Chondrocyte (in vitro differentiated cells): ENCODE results near the gene MLN. TPM values are rescaled to one million over a fixed set of nuclear protein-coding genes. Genes with fewer than 3 reads are reported as not detected.

Source experiments
- DNase-seq: peaks from one replicate; pipeline ENCODE4 v3.0.0; 2021; ENCODE audit warnings: mixed read lengths, low spot score
- H3K27ac Mint-ChIP-seq: one replicate; pipeline ENCODE4 v1.8.0; 2021; ENCODE audit warnings: mild to moderate bottlenecking, moderate library complexity, mixed read lengths; ENCODE audit not compliant: unreplicated experiment
- H3K27me3 Mint-ChIP-seq: 2 replicates; pipeline ENCODE4 v1.8.0; 2021; ENCODE audit warnings: low read depth, mixed read lengths
- H3K36me3 Mint-ChIP-seq: 2 replicates; pipeline ENCODE4 v1.8.0; 2021; ENCODE audit warnings: low read depth, mixed read lengths
- H3K4me1 Mint-ChIP-seq: 2 replicates; pipeline ENCODE4 v1.8.0; 2021; ENCODE audit warnings: low read depth, mild to moderate bottlenecking, mixed read lengths
- H3K4me3 Mint-ChIP-seq: one replicate; pipeline ENCODE4 v1.8.0; 2021; ENCODE audit warnings: mild to moderate bottlenecking, moderate library complexity, mixed read lengths; ENCODE audit not compliant: unreplicated experiment
- H3K9me3 Mint-ChIP-seq: 2 replicates; pipeline ENCODE4 v1.8.0; 2021; ENCODE audit warnings: low read depth, mixed read lengths
- total RNA-seq: library from RNA; stranded (reverse); gene quantifications from 3 replicates; pipeline ENCODE4 v1.2.1, GENCODE V29; 2021
- TF ChIP-seq, protein P1 (sequence below): fragments of 200-600 bp; sonication (generic); IDR thresholded peaks from 2 replicates; pipeline ENCODE4 v1.5.0; 2021; ENCODE audit warnings: antibody characterized with exemption, mild to moderate bottlenecking, moderate library complexity

The MLN gene
- total RNA-seq, 1 donor from 2014 or later, result not detected

DNA sequence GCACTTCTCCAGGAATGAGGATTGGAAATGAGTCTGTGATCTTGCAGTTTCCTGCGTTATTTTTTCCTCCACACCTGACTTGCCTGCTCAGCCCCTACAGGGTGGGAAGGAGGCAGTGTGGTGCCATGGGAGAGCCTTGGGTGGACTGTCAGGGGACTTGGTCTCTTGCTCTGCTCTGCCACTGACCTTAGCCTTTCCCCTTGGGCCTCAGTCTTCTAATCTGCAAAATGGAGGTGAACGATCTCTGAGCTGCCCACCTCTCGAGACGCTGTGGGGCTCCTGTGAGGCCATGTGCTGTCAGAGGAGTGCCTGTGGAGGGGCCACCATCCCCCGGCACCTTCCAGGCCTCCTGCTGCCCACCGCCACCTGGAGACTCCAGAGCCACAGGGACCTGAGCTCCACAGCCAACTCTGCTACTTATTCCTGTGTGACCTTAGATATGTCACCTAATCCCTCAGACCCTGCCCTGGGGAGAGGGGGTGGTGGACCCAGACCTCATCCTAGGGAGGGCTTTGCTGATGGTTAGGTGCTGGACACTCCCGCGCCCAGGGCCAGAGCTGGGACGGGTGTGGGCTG lies 45.8 kb upstream of the MLN start:
- no peak overlapping the region for H3K4me3 Mint-ChIP-seq
- H3K4me1 Mint-ChIP-seq, result no peaks in the 10 kb centered on the region
- no peaks in the 10 kb centered on the region for H3K9me3 Mint-ChIP-seq
- TF ChIP-seq, protein P1, sequence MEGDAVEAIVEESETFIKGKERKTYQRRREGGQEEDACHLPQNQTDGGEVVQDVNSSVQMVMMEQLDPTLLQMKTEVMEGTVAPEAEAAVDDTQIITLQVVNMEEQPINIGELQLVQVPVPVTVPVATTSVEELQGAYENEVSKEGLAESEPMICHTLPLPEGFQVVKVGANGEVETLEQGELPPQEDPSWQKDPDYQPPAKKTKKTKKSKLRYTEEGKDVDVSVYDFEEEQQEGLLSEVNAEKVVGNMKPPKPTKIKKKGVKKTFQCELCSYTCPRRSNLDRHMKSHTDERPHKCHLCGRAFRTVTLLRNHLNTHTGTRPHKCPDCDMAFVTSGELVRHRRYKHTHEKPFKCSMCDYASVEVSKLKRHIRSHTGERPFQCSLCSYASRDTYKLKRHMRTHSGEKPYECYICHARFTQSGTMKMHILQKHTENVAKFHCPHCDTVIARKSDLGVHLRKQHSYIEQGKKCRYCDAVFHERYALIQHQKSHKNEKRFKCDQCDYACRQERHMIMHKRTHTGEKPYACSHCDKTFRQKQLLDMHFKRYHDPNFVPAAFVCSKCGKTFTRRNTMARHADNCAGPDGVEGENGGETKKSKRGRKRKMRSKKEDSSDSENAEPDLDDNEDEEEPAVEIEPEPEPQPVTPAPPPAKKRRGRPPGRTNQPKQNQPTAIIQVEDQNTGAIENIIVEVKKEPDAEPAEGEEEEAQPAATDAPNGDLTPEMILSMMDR, result no peak
- peaks cover 7% of the 10 kb centered on the region for H3K27me3 Mint-ChIP-seq
- DNase-seq, result no peak
- no peak overlapping the region for H3K27ac Mint-ChIP-seq
- peaks cover 2% of the 10 kb centered on the region for H3K36me3 Mint-ChIP-seq

DNA sequence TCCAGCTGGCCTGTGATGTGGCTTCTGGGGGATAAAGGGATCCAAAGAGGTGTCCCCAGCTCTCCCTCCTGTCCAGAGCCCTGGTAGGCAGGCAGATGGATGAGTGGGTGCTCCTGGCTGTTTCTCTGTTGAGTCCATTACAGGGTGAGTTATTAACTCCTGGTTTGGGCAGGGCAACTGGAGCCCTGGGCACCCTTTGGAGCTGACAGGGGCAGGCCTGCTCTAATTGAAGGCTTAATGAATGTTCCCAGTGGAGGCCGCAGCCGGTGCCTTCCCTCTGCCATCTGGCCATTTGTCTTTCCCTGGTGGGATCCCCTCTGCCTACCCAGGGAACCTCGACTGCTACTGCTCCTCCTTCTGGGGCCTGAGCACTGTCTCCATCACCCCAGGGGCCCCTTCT lies 44.7 kb upstream of the MLN start:
- TF ChIP-seq, protein P1, result no peak
- DNase-seq, result no peak
- H3K27me3 Mint-ChIP-seq, result peaks cover 2% of the 10 kb centered on the region
- H3K9me3 Mint-ChIP-seq, result no peaks in the 10 kb centered on the region
- H3K36me3 Mint-ChIP-seq, result no peaks in the 10 kb centered on the region
- H3K27ac Mint-ChIP-seq, result no peak overlapping the region
- no peaks in the 10 kb centered on the region for H3K4me1 Mint-ChIP-seq
- H3K4me3 Mint-ChIP-seq, result no peak overlapping the region

DNA sequence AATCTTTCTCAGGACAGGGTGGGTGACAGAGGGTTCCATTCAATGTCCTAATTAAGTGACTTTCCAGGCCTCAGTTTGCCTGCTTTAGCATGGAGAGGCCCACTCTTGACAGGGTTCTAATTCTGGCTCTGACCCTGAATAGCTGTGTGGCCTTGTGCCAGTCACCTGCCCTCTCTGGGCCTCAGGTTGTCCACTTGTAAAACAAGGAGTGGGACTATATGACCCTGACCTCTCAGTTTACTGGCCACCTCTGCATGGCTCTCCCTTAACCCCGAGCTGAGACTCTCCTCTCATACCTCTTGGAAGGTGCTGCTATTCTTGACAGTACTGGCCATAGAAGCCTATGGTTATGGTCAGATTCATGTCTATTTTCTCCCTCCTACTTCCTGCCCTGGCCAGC lies 44.1 kb upstream of the MLN start:
- no peak for DNase-seq
- no peaks in the 10 kb centered on the region for H3K9me3 Mint-ChIP-seq
- H3K36me3 Mint-ChIP-seq, result no peaks in the 10 kb centered on the region
- peaks cover 4% of the 10 kb centered on the region for H3K4me1 Mint-ChIP-seq
- H3K27ac Mint-ChIP-seq, result no peak overlapping the region
- H3K27me3 Mint-ChIP-seq, result peaks cover 2% of the 10 kb centered on the region
- TF ChIP-seq, protein P1, result no peak
- H3K4me3 Mint-ChIP-seq, result no peak overlapping the region

DNA sequence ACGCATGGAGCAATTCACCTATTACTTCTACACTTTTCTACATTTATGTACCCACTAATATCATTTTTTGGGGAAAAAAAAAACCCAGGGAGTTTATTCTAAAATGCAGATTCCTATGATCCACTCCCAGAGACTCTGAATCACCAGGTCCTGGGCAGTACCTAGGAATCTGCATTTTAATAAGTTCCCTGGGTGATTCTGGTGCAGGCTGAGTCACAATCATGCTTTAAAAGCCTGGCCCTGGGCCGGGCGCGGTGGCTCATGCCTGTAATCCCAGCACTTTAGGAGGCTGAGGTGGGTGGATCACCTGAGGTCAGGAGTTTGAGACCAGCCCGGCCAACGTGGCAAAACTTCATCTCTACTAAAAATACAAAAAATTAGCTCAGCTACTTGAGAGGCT lies 43.3 kb upstream of the MLN start:
- Mint-ChIP-seq H3K27ac (no peak overlapping the region), H3K36me3 (no peaks in the 10 kb centered on the region), H3K9me3 (no peaks in the 10 kb centered on the region), H3K4me1 (peaks cover 4% of the 10 kb centered on the region), H3K4me3 (no peak overlapping the region), H3K27me3 (peaks cover 2% of the 10 kb centered on the region)
- TF ChIP-seq, protein P1, result no peak
- no peak for DNase-seq

DNA sequence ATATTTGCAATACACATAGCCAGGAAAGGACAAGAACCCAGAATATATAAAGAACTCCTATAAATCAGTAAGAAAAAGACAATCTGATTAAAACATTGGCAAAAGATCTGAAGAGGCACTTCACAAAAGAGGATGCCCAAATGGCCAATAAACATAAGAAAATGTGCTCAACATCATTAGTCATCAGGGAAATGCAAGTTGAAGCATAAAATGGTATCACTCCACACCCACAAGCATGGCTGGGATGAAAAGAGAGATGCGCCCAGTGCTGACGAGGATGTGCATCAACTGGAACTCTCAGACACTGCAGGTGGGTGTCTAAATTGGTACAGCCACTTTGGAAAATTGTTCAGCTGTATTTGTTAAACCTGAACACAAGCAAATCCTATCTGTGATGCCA lies 42.4 kb upstream of the MLN start:
- Mint-ChIP-seq H3K4me3 (no peak overlapping the region), H3K27me3 (peaks cover 2% of the 10 kb centered on the region), H3K9me3 (no peaks in the 10 kb centered on the region), H3K27ac (no peak overlapping the region), H3K36me3 (no peaks in the 10 kb centered on the region), H3K4me1 (peaks cover 4% of the 10 kb centered on the region)
- TF ChIP-seq, protein P1, result no peak
- no peak for DNase-seq
